ENCODE results near the gene ISM2.

GRCh38 chr14:77475432-77476115, 23.0 kb downstream of the ISM2 start:
- TF ChIP-seq, protein P1, sequence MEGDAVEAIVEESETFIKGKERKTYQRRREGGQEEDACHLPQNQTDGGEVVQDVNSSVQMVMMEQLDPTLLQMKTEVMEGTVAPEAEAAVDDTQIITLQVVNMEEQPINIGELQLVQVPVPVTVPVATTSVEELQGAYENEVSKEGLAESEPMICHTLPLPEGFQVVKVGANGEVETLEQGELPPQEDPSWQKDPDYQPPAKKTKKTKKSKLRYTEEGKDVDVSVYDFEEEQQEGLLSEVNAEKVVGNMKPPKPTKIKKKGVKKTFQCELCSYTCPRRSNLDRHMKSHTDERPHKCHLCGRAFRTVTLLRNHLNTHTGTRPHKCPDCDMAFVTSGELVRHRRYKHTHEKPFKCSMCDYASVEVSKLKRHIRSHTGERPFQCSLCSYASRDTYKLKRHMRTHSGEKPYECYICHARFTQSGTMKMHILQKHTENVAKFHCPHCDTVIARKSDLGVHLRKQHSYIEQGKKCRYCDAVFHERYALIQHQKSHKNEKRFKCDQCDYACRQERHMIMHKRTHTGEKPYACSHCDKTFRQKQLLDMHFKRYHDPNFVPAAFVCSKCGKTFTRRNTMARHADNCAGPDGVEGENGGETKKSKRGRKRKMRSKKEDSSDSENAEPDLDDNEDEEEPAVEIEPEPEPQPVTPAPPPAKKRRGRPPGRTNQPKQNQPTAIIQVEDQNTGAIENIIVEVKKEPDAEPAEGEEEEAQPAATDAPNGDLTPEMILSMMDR (IDR thresholded peaks at IDR 0.05) = no peak
- no peak for TF ChIP-seq POLR2A (IDR thresholded peaks at IDR 0.05)

Measured in testis (tissue), 2 donors.